K562 (cell line): ENCODE measurements around the gene NAV2. TPM values are rescaled to one million over a fixed set of nuclear protein-coding genes. Genes with fewer than 3 reads are reported as not detected.

ENCODE experiments used
- ATAC-seq: fragments of 200-7000 bp; cut with Tn5 transposase; 3 replicates; pipeline ENCODE4 v1.9.1; 2020; ENCODE audit warnings: moderate library complexity
- BruUV-seq: library from RNA; stranded (reverse); fragments of 400-500 nt; replicated peaks from 2 replicates; lab custom pipeline; 2021; lab: Mats Ljungman, UMichigan
- CTCF ChIA-PET: fragments of 300-600 bp; formaldehyde crosslinking; extraction: SDS; loops from one replicate; lab custom pipeline; 2021; ENCODE audit warnings: low intra/inter-chr PET ratio; lab: Yijun Ruan, JAX
- POLR2A ChIA-PET: fragments of 300-600, 350-650 bp; sonication (Branson Sonifier 250); formaldehyde crosslinking; extraction: SDS; loops from one replicate; lab custom pipeline; 2021; ENCODE audit warnings: antibody characterized with exemption, inconsistent platforms; lab: Yijun Ruan, JAX
- DNase-seq, 4 experiments: peaks; one replicate each; pipeline versions ENCODE4 v3.0.0 to v3.0.0-alpha.2; 2011 to 2018; ENCODE audit warnings: low spot score in 3 of 4, mixed read lengths in 3 of 4; ENCODE audit errors: extremely low read depth in 1 of 4
- FAIRE-seq: peaks from 2 replicates; lab custom pipeline; 2011; peaks lifted over from hg19 to GRCh38; lab: Jason Lieb, UNC
- H2AFZ ChIP-seq: 2 replicates; pipeline ENCODE4 v1.6.0; 2011; ENCODE audit warnings: low read depth, low read length, control low read depth, inconsistent platforms
- H3K27ac ChIP-seq: fragments of 200-600 bp; 3 replicates; pipeline ENCODE4 v1.8.0; 2011; ENCODE audit warnings: low read depth, mild to moderate bottlenecking, control low read depth, inconsistent platforms, low read length, moderate library complexity, mixed read lengths; ENCODE audit errors: extremely low read depth
- H3K27me3 ChIP-seq, 2 experiments: fragments of 300-600 bp in 1 of 2; 2 replicates in 1 of 2; 3 replicates in 1 of 2; pipeline versions ENCODE4 v1.6.0 to v1.8.0; 2011; ENCODE audit warnings: inconsistent platforms in 2 of 2, low read length in 2 of 2, mild to moderate bottlenecking in 1 of 2, mixed read lengths in 1 of 2, moderate library complexity in 1 of 2; ENCODE audit not compliant: control insufficient read depth in 2 of 2, insufficient read depth in 2 of 2
- H3K36me3 ChIP-seq: fragments of 300-600 bp; 3 replicates; pipeline ENCODE4 v1.8.0; 2011; ENCODE audit warnings: mild to moderate bottlenecking, low read length, inconsistent platforms; ENCODE audit not compliant: control insufficient read depth, insufficient read depth
- H3K4me1 ChIP-seq, 2 experiments: fragments of 200-600 bp in 1 of 2; replicated peaks in 1 of 2; 2 replicates in 1 of 2; 3 replicates in 1 of 2; pipeline versions ENCODE4 v1.5.1 to v1.8.0; 2011; ENCODE audit warnings: inconsistent platforms in 2 of 2, low read length in 2 of 2, mild to moderate bottlenecking in 1 of 2, mixed read lengths in 1 of 2, moderate library complexity in 1 of 2; ENCODE audit not compliant: control insufficient read depth in 2 of 2, insufficient read depth in 2 of 2
- H3K4me2 ChIP-seq: 2 replicates; pipeline ENCODE4 v1.6.1; 2011; ENCODE audit warnings: low read length, control low read depth, inconsistent platforms, mixed read lengths; ENCODE audit not compliant: insufficient read depth
- H3K4me3 ChIP-seq: fragments of 200-600 bp; sonication (generic), shearing (Covaris generic); 2 replicates; pipeline ENCODE4 v1.5.1; 2016; ENCODE audit warnings: control low read depth, inconsistent platforms
- H3K79me2 ChIP-seq: fragments of 200-600 bp; 3 replicates; pipeline ENCODE4 v1.8.0; 2011; ENCODE audit warnings: low read length, inconsistent platforms; ENCODE audit not compliant: control insufficient read depth, insufficient read depth
- H3K9ac ChIP-seq, 2 experiments: 2 replicates each; pipeline versions ENCODE4 v1.6.0 to v1.6.1; 2011; ENCODE audit warnings: low read depth in 2 of 2, low read length in 2 of 2, control low read depth in 1 of 2, inconsistent platforms in 1 of 2, mild to moderate bottlenecking in 1 of 2, mixed read lengths in 1 of 2; ENCODE audit not compliant: insufficient read depth in 1 of 2
- H3K9me1 ChIP-seq: one replicate; pipeline ENCODE4 v1.6.0; 2011; ENCODE audit warnings: inconsistent platforms, mild to moderate bottlenecking, low read length, moderate library complexity; ENCODE audit not compliant: control insufficient read depth, insufficient read depth
- H3K9me3 ChIP-seq: replicated peaks from 2 replicates; pipeline ENCODE4 v1.5.1; 2011; ENCODE audit warnings: low read depth, low read length, inconsistent platforms; ENCODE audit not compliant: control insufficient read depth, insufficient read depth
- H4K20me1 ChIP-seq: replicated peaks from 2 replicates; pipeline ENCODE4 v1.6.1; 2011; ENCODE audit warnings: low read length, inconsistent platforms, mixed read lengths; ENCODE audit not compliant: control insufficient read depth, insufficient read depth
- ETV1 ChIP-seq: fragments of 450-650 bp; conservative IDR thresholded peaks from 2 replicates; pipeline ENCODE4 v1.6.1; 2016; ENCODE audit warnings: missing genetic modification characterization, control low read depth, low read depth, missing compliant biosample characterization
- HNRNPL ChIP-seq: fragments of 200-400 bp; formaldehyde crosslinking; IDR thresholded peaks from 2 replicates; pipeline ENCODE4 v1.6.1; 2017; ENCODE audit warnings: low read depth, mild to moderate bottlenecking, low read length
- MAZ ChIP-seq, 2 experiments: fragments of 450-650 bp in 1 of 2; sonication (generic) in 1 of 2; formaldehyde crosslinking; IDR thresholded peaks in 1 of 2; conservative IDR thresholded peaks in 1 of 2; 2 replicates each; pipeline versions ENCODE4 v1.4.0 to v1.5.0; 2020; ENCODE audit warnings: mild to moderate bottlenecking in 1 of 2, missing genetic modification reagents in 1 of 2
- POLR3A ChIP-seq: IDR thresholded peaks from 2 replicates; pipeline ENCODE4 v1.6.1; 2011; ENCODE audit warnings: borderline replicate concordance, mild to moderate bottlenecking, moderate library complexity; ENCODE audit not compliant: insufficient read length, insufficient read depth; ENCODE audit errors: extremely low read depth
- PYGO2 ChIP-seq: fragments of 450-650 bp; IDR thresholded peaks from 2 replicates; pipeline ENCODE4 v1.6.1; 2016; ENCODE audit warnings: mild to moderate bottlenecking, missing genetic modification characterization, moderate library complexity, missing compliant biosample characterization
- SP1 ChIP-seq: sonication (generic); formaldehyde crosslinking; IDR thresholded peaks from 2 replicates; pipeline ENCODE4 v1.8.1; 2022; ENCODE audit warnings: mild to moderate bottlenecking, missing genetic modification reagents
- TRIM24 ChIP-seq, 2 experiments: fragments of 450-650 bp; IDR thresholded peaks; 2 replicates each; pipeline ENCODE4 v1.6.1; 2016
- ZBTB17 ChIP-seq: fragments of 450-650 bp; formaldehyde crosslinking; IDR thresholded peaks from 2 replicates; pipeline ENCODE4 v1.4.0; 2020; ENCODE audit warnings: mild to moderate bottlenecking
- ZNF76 ChIP-seq: fragments of 250-450 bp; sonication (Bioruptor Pico); IDR thresholded peaks from 2 replicates; pipeline ENCODE4 v1.4.0; 2020; ENCODE audit warnings: mild to moderate bottlenecking, moderate library complexity, borderline replicate concordance
- ZSCAN32 ChIP-seq: fragments of 450-650 bp; formaldehyde crosslinking; IDR thresholded peaks from 2 replicates; pipeline ENCODE4 v1.4.0; 2020; ENCODE audit warnings: mild to moderate bottlenecking, moderate library complexity
- whole genome bisulfite sequencing: fragments of 100-300 bp; shearing (Covaris generic); methylation state at CpG from one replicate; pipeline ENCODE4 v1.1.6; 2016; ENCODE audit warnings: low coverage, mixed read lengths; ENCODE audit not compliant: insufficient coverage; ENCODE audit errors: missing lambda C conversion rate; 5-methylcytosine and 5-hydroxymethylcytosine counted together
- in situ Hi-C: fragments of 300-500 bp; cut with MboI; formaldehyde crosslinking; loops from 4 replicates; pipeline ENCODE4 v1.15.0; 2018; ENCODE audit warnings: inconsistent platforms, mixed read lengths
- intact Hi-C: fragments of 100-400 bp; cut with micrococcal nuclease; formaldehyde crosslinking; loops from 2 replicates; pipeline ENCODE4 v1.14.2; 2022
- polyA plus RNA-seq, 8 experiments: library from polyadenylated mRNA; depleted of rRNA in 4 of 8; stranded (reverse) in 5 of 8; unstranded in 3 of 8; fragments of >200 nt; fragmentation: Nextera tagmentation in 2 of 8; fragmentation: Illumina TruSeq in 1 of 8; extraction: Ambion mirVana in 2 of 8; extraction: Trizol in 1 of 8; gene quantifications; 2 replicates each; pipeline versions ENCODE4 v1.2.1 to v1.2.3, GENCODE V29; 2011 to 2014; ENCODE audit warnings: inconsistent platforms in 1 of 8, missing spikeins in 1 of 8
- total RNA-seq, 7 experiments: library from RNA; depleted of rRNA in 6 of 7; stranded (reverse); fragments of >200 nt in 6 of 7; fragmentation: Illumina TruSeq in 2 of 7; extraction: Trizol in 2 of 7; gene quantifications; 2 replicates each; pipeline versions ENCODE4 v1.2.1 to v1.2.3, GENCODE V29; 2011 to 2021; ENCODE audit warnings: low replicate concordance in 1 of 7
- TF ChIP-seq, protein P1 (sequence below): fragments of 450-650 bp; conservative IDR thresholded peaks from 2 replicates; pipeline ENCODE4 v1.6.1; 2016; ENCODE audit warnings: missing genetic modification characterization, low read depth, mild to moderate bottlenecking, control low read depth, missing compliant biosample characterization

The NAV2 gene
- total and polyA plus RNA-seq, 9 of the 15 experiments (the other 6 are each of a cell fraction or from before 2014, with no cell fraction given): 0.03 to 0.35 (median 0.05) TPM

DNA sequence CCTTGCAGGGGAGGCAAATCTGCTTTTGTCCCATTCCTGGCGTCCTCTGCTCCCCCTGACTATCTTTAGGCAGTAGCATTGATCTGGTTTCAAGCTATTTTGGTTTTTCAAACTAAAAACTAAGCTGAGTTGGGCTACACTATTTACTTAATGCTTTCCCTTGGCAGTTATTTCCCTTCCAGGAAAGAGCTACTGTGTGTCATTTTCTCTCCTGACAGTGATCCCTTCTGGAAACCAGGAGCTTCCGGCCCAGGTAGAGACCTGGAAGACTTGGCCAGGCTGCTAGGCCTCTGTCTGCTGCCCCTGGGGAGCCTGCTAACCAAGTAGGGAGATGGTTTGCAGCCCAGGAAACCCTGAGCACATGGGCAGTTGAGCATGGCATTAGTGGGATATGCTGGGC is 35.0 kb downstream of the NAV2 start:
- FAIRE-seq (no peak), DNase-seq (no peak), ATAC-seq (no peak)
- ChIA-PET CTCF (no interaction called here), POLR2A (interaction anchor here (0.7 kb wide), 1 partner anchor 36 kb away, joined by 3 read pairs; no protein-coding TSS in a partner anchor)
- Histone ChIP-seq H3K4me1 (no peaks in the 10 kb centered on the region), H3K4me2 (no peak overlapping the region), H3K4me3 (no peak overlapping the region), H3K9me3 (no peaks in the 10 kb centered on the region), H2AFZ (no peak overlapping the region), H3K27me3 (peaks cover 7% of the 10 kb centered on the region in 2 experiments; a peak in 3 of 5 replicates), H3K36me3 (no peaks in the 10 kb centered on the region), H3K9me1 (no peaks in the 10 kb centered on the region), H3K27ac (no peak overlapping the region), H4K20me1 (no peaks in the 10 kb centered on the region), H3K9ac (no peak overlapping the region), H3K79me2 (no peaks in the 10 kb centered on the region)
- in situ Hi-C loops: loop anchor here (5.0 to 10.0 kb wide), 2 partner anchors 180 to 463 kb away; no protein-coding TSS in a partner anchor
- TF ChIP-seq ZSCAN32 (CRISPR knock-in tag) (no peak), SP1 (no peak), HNRNPL (no peak), ZNF76 (CRISPR knock-in tag) (no peak), PYGO2 (tag) (no peak), ZBTB17 (CRISPR knock-in tag) (no peak), TRIM24 (IDR thresholded peaks at IDR 0.05) (no peak), ETV1 (tag) (no peak), POLR3A (no peak), MAZ (CRISPR knock-in tag; conservative IDR thresholded peaks at IDR 0.05 in 1 of 2, IDR thresholded peaks at IDR 0.05 in 1 of 2) (no peak)
- TF ChIP-seq, protein P1, sequence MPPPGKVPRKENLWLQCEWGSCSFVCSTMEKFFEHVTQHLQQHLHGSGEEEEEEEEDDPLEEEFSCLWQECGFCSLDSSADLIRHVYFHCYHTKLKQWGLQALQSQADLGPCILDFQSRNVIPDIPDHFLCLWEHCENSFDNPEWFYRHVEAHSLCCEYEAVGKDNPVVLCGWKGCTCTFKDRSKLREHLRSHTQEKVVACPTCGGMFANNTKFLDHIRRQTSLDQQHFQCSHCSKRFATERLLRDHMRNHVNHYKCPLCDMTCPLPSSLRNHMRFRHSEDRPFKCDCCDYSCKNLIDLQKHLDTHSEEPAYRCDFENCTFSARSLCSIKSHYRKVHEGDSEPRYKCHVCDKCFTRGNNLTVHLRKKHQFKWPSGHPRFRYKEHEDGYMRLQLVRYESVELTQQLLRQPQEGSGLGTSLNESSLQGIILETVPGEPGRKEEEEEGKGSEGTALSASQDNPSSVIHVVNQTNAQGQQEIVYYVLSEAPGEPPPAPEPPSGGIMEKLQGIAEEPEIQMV (tag): no peak
- no TSS peak for BruUV-seq
- intact Hi-C loops: loop anchor here (10.0 kb wide), 1 partner anchor 157 kb away; no protein-coding TSS in a partner anchor
- WGBS: 0% methylated on average over 2 of the region's 2 CpGs
